ENCODE measurements around the gene RALGAPA1.

- TF ChIP-seq CTCF (IDR thresholded peaks at IDR 0.05; ENCODE audit: poor library complexity) (no peak), EZH2 (IDR thresholded peaks at IDR 0.05; ENCODE audit: borderline replicate concordance) (no peak)
Measured at GRCh38 chr14:35742032-35742371, 67.1 kb downstream of the RALGAPA1 start.

All from hepatocyte (in vitro differentiated cells).